Left lung (tissue), 10 donors: ENCODE results near the gene PDE1C. TPM values are rescaled to one million over a fixed set of nuclear protein-coding genes. Genes with fewer than 3 reads are reported as not detected.

Source experiments
- ATAC-seq: fragments of 200-7000 bp; cut with Tn5 transposase; one replicate; pipeline ENCODE4 v1.9.1; 2020; ENCODE audit warnings: moderate library complexity
- DNase-seq, 4 donors: peaks; one replicate each; pipeline ENCODE4 v3.0.0-alpha.2; 2013 to 2020
- H3K27ac ChIP-seq, 2 donors: fragments of 200-600 bp; sonication (generic) in 1 of 2; one replicate each; pipeline versions ENCODE4 v1.5.0 to v1.8.0; 2020 to 2021
- H3K27me3 ChIP-seq, 2 donors: fragments of 200-600 bp; sonication (generic) in 1 of 2; one replicate each; pipeline versions ENCODE4 v1.5.0 to v1.8.0; 2020 to 2021
- H3K36me3 ChIP-seq, 2 donors: fragments of 200-600 bp; sonication (generic) in 1 of 2; one replicate each; pipeline versions ENCODE4 v1.5.0 to v1.8.0; 2020 to 2021
- H3K4me1 ChIP-seq, 2 donors: fragments of 200-600 bp; one replicate each; pipeline ENCODE4 v1.8.0; 2021
- H3K4me3 ChIP-seq, 2 donors: fragments of 200-600 bp; sonication (generic) in 1 of 2; one replicate each; pipeline versions ENCODE4 v1.5.0 to v1.8.0; 2020 to 2021; ENCODE audit warnings: mild to moderate bottlenecking in 1 of 2
- H3K9me3 ChIP-seq, 2 donors: fragments of 200-600 bp; sonication (generic) in 1 of 2; one replicate each; pipeline versions ENCODE4 v1.5.0 to v1.8.0; 2020 to 2021
- intact Hi-C, 2 donors: fragments of 100-400 bp; cut with DNase I; formaldehyde crosslinking; loops; one replicate each; pipeline versions ENCODE4 v1.11.2 to v1.14.2; 2022
- polyA plus RNA-seq, 6 donors: library from polyadenylated mRNA; unstranded; fragments of 120-200 nt; gene quantifications; one replicate each; pipeline ENCODE4 v1.2.1, GENCODE V29; 2013; ENCODE audit not compliant: insufficient read length in 6 of 6
- total RNA-seq, 2 donors: library from RNA; stranded (reverse); fragmentation: NEBNext Ultra II Directional; extraction: Animal tissue kit (Norgen Biotek cat#: 25700); gene quantifications; one replicate each; pipeline ENCODE4 v1.2.1, GENCODE V29; 2021
- TF ChIP-seq, protein P1 (sequence below), 2 donors: fragments of 200-600 bp; sonication (generic) in 1 of 2; IDR thresholded peaks; one replicate each; pipeline versions ENCODE4 v1.5.0 to v1.8.0; 2021; ENCODE audit warnings: antibody characterized with exemption in 2 of 2
- donor health status: DM: no; HTN: yes; CAD: no.
- donor health status: DM: no; HTN: no; CAD: no.

PDE1C gene
- total and polyA plus RNA-seq, 8 donors: 2.0 to 13.8 (median 3.9) TPM

DNA sequence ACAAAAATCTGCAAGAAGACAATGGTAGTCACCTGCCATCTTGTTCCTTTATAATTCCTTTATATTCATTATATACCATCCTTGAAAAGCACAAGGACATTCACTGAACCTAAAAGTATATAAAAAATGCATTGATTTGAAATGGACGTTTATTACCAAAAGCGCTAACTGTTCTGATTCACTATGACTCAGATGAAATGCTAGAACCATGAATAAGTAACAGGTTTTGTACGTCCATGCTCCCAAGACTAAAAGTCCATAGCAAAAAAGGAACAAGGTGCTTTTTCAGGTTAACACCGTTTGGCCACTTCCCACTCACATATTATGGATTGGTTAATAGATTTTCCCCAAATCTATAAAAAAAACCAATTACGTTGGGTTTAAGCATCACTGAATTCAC is 273.8 kb downstream of the PDE1C start:
- Histone ChIP-seq H3K36me3 (no peaks in the 10 kb centered on the region), H3K4me3 (no peak overlapping the region), H3K9me3 (no peaks in the 10 kb centered on the region), H3K27ac (no peak overlapping the region), H3K27me3 (no peaks in the 10 kb centered on the region), H3K4me1 (no peaks in the 10 kb centered on the region)
- TF ChIP-seq, protein P1, sequence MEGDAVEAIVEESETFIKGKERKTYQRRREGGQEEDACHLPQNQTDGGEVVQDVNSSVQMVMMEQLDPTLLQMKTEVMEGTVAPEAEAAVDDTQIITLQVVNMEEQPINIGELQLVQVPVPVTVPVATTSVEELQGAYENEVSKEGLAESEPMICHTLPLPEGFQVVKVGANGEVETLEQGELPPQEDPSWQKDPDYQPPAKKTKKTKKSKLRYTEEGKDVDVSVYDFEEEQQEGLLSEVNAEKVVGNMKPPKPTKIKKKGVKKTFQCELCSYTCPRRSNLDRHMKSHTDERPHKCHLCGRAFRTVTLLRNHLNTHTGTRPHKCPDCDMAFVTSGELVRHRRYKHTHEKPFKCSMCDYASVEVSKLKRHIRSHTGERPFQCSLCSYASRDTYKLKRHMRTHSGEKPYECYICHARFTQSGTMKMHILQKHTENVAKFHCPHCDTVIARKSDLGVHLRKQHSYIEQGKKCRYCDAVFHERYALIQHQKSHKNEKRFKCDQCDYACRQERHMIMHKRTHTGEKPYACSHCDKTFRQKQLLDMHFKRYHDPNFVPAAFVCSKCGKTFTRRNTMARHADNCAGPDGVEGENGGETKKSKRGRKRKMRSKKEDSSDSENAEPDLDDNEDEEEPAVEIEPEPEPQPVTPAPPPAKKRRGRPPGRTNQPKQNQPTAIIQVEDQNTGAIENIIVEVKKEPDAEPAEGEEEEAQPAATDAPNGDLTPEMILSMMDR (IDR thresholded peaks at IDR 0.05): no peak
- ATAC-seq (no peak), DNase-seq (no peak)
- intact Hi-C loops: no loop called here

DNA sequence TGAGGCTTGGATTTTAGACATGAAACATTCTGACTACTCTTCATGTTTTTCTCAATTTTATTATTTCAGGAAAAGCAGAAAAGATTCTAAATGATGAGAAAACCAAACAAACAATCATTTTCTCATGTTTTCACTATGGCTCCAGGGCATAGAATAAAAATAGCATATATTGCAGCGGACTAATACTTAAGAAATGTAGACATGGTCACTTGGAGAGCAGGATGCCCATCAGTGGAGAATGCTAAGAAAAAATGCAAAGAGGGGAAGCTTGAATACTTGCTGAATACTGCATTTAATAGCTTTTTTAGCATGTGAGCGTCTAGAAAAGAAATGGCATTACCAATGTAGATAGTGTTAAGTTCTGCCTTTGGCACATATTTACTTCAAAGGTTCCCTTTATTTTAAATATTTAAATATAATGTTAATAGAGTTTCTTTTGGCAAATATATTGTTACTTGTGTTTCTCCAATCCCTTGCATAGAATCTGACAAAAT is 275.3 kb downstream of the PDE1C start:
- Histone ChIP-seq H3K9me3 (no peaks in the 10 kb centered on the region), H3K27me3 (no peaks in the 10 kb centered on the region), H3K36me3 (no peaks in the 10 kb centered on the region), H3K27ac (no peak overlapping the region), H3K4me1 (no peaks in the 10 kb centered on the region), H3K4me3 (no peak overlapping the region)
- ATAC-seq (no peak), DNase-seq (no peak)
- intact Hi-C loops: no loop called here
- TF ChIP-seq, protein P1 (IDR thresholded peaks at IDR 0.05): no peak

DNA sequence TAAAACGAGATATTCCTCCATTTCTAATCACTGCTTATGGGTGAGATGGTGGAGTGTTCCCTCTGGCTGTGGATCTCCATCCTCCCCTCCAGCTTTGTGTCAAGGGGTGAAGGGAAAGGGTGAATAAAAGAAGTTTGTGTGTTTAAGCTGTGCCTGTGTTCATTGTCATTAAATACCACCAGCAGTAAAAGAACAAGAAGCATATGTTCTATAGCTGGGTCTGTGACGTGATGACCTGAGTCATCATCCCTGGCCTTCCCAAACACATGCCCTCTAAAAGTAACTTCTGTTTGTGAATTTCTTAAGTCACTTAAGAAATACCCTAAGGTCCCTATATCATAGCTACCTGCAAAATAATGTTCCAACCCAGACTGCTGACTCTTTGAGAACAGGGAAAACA is 278.3 kb downstream of the PDE1C start:
- Histone ChIP-seq H3K36me3 (no peaks in the 10 kb centered on the region), H3K9me3 (no peaks in the 10 kb centered on the region), H3K4me1 (no peaks in the 10 kb centered on the region), H3K4me3 (no peak overlapping the region), H3K27ac (no peak overlapping the region), H3K27me3 (no peaks in the 10 kb centered on the region)
- TF ChIP-seq, protein P1 (IDR thresholded peaks at IDR 0.05): no peak
- intact Hi-C loops: no loop called here
- no peak for DNase-seq
- no peak for ATAC-seq

DNA sequence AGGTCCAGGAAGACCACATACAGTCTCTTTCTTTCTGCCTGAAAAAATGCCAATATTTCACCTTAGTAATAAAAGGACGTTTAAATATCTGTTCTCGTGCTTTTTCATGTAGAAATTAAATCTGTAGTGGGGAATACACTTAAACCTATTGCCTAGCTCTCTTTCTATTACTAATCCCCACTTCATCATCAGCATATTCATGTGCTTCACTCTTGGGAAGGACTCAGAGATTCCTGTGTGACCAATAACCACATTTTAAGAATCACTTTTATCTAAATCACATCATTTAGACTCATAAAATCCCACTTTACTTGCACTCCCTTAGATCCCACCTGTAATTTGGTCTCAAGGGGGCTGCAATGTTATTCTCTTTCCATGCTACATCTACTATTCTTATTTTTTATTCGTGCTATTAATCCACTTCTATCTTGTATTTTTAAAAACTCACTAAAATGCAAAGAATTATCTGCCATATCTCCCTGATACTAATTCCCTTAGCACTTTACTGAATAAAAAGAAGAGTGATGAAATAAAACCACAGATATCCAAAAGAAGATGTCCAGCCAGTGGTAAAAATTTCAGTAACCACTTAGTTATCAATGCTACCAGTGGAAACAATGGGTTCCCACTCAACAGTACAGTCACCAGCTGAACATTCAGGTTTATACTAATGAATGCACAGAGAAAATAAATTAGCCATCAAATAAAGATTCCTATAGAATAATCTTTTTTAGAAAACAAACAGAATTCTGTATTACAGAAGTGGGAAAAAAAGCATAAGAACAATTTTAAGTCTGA is 281.1 kb downstream of the PDE1C start:
- Histone ChIP-seq H3K9me3 (no peaks in the 10 kb centered on the region), H3K36me3 (no peaks in the 10 kb centered on the region), H3K4me3 (no peak overlapping the region), H3K27me3 (no peaks in the 10 kb centered on the region), H3K27ac (no peak overlapping the region), H3K4me1 (no peaks in the 10 kb centered on the region)
- no peak for ATAC-seq
- TF ChIP-seq, protein P1 (IDR thresholded peaks at IDR 0.05): no peak
- DNase-seq: no peak
- intact Hi-C loops: loop anchor here in 1 of 2 donors (10.0 kb wide), 1 partner anchor 276 kb away; no protein-coding TSS in a partner anchor

DNA sequence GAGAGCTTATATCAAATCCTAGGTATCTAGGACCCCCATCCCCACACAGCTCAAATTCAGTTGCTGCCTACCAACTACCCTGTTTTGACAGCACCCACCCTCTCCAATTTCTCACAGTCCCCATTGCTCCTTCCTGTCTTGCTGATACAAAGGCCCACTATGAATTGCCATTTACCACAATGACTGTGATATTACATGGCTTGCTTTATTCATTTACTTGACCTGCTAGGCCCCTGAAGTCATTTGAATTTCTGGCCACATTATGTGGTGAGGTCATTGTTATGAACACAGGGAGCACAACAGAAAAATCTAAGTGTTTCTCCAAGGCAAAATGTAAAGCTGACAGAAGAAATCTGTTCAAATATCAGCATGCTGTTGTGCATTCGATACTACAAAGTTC is 281.8 kb downstream of the PDE1C start:
- Histone ChIP-seq H3K4me1 (no peaks in the 10 kb centered on the region), H3K36me3 (no peaks in the 10 kb centered on the region)

More for the DNA sequence above, 281.8 kb downstream of the PDE1C start:
- H3K9me3 ChIP-seq: no peaks in the 10 kb centered on the region
- intact Hi-C loops: loop anchor here in 1 of 2 donors (10.0 kb wide), 1 partner anchor 276 kb away; no protein-coding TSS in a partner anchor
- ATAC-seq (no peak), DNase-seq (no peak)
- TF ChIP-seq, protein P1 (IDR thresholded peaks at IDR 0.05): no peak
- no peaks in the 10 kb centered on the region for H3K27me3 ChIP-seq
- no peak overlapping the region for H3K4me3 ChIP-seq
- no peak overlapping the region for H3K27ac ChIP-seq
